NOMO-1 treated with DMSO at 0.1 percent for 48 hours (cell line): ENCODE results near the gene NCOA6.

Experiments used
- DNase-seq: peaks from one replicate; lab custom pipeline; 2025; ENCODE audit not compliant: unreplicated experiment; lab: John Stamatoyannopoulos, UW

NCOA6 gene

DNA sequence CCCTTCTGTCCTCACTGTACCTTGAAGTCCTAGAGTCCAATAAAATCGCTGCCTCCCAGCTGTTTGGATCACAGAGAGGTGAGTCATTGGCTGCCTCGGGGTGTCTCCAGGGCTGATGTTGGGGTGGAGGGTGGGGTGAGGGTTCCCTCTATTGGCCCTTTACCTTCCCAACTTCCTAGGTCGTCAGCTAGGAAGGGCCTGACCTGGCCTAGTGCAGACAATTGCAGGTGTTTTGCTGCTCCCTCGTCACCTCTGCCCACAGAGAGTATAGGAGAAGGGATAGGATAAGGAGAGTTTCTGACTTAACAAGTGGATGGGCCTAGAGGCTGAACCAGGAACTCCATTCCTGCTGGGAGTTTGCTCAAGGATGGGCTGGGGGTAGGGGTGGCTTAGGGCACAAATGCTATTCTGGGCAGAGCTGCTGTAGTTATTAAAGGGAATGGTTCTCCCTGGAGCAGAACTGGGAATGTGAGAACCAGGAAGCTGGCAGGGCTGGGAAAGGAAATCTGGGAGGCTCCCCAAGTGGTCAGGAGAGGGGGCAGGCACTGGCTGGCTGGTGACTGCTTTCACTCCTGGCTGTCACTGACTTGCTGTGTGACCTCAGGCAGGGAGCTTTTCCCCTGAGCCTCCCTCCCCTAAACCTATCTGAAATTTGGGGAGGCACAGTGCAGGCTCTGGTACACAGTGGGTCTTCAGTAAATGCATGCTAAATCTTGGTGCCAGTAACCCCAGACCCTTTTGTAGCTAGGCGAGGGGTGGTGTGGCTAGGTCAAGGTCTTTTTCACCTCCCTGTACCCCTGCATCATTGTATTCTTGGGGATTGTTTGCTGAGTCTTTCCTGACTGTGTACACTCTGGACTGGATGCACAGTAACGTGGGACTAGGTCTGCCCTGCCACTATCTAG is 119.8 kb downstream of the NCOA6 start:
- DNase-seq = peak; percentile 38

DNA sequence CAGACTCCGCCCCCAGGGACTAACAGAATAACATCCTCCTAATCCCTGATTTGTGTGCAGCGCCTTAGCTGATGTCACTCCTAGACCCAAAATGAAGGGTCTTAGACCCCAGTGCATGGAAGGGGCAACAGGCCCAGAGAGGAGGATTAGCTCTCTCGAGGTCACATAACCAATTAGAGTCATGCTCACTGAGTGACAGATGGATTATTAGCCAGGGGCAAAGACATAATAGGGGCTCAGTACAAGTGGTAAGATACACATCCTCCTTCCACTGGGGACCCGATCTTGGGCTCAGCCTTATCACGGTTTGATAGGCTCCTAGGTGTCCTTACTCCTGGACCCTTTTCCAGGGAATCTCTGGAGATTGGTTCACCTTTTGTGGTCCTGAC is 120.4 kb downstream of the NCOA6 start:
- no peak for DNase-seq

DNA sequence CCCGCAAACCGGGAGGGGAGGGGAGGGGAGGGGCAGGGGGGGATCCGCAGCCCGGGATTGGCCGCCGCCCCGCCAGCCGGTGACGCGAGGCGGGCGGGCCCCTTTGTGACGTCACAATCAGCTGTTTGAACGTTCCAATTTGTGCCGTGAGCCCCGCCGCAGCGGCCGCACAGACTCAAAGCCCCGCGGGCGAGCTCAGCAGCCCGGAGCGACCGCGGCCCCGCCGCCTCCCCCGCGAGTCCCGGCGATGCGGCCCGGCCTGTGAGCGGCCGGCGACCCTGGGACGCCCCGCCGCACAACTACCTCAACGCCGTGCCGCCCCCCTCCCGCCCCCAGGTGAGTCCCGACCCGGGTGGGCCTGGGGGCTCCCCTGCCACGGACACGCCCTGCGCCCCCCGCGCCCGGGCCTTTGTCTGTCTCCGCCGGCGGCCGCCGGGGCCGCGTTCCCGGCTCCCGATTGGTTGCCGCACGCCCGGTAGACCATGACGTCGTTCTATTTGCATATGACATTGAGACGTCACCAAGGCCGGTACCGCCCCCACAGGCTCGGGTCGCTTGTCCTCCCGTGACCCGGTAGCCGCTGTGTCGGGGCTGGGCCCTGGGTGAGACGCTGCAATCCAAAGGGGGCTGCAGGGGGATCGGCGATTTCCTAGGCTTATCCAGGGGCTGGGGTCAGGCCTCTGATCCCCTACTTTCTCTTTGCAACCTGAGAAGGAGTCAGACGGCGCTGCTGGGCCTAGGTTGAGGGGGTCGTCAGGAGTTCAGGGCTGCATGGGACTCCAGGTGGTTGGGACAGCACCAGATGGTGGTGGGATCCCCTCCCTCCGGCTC is 121.1 kb downstream of the NCOA6 start, which contains the start of gene TP53INP2:
TP53INP2 (plus strand) TSS at position 168 of the 831 bp plus-strand sequence. CDS start 4,396 bp downstream, outside the sequence.
- DNase-seq = peak; percentile 86

DNA sequence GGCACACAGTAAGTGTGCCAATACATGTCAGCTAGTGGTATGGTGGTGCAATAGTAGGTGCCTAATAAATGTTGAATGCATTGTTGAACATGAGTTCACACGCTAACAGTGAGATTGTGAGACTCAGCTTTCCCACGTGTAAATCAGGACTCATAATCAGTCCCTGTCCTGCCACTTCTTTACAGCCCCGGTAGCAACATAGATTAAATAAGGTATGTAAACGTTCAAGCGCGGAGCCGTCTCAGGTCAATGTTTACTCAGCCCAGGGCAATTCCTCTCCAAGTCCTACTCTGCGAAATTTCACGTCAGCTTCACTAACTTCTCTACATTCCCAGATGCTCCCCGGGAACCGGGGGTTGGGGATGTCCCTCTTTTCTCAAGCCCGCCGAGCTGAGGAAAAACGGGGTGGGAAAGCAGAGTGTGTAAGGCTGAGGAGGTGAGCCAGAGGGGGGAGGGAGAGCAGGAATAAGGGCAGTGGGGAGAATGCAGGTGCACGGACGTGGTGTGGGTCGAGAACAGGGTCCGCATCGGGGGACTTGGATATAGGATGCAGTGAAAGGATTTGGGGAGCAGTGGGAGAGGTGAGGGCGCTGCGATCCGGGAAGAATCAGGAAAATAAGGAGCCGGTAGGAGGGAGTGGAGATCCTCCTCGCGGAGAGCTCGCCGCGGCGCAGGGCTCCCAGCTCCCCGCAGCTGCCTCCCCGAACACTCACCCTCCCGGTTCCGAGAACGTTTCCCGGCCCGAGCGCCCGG is 121.9 kb downstream of the NCOA6 start:
- DNase-seq = peak; percentile 28

DNA sequence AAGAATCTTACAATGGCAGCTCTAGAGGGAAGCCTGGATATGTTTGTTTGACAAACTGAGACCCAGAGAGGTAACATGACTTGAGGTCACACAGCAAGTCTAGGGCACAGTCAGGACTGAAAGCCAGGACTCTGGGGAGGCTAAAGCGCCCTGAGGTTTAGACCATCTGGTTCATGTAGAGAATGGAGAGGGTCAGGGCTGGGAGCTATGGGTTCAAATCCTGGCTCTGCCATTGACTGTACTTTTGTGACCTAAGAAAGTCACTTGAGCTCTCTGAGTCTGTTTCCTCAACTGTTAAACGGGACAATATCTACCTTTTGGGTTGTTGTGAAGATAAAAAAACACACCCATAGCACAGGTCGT is 122.4 kb downstream of the NCOA6 start:
- DNase-seq = no peak

DNA sequence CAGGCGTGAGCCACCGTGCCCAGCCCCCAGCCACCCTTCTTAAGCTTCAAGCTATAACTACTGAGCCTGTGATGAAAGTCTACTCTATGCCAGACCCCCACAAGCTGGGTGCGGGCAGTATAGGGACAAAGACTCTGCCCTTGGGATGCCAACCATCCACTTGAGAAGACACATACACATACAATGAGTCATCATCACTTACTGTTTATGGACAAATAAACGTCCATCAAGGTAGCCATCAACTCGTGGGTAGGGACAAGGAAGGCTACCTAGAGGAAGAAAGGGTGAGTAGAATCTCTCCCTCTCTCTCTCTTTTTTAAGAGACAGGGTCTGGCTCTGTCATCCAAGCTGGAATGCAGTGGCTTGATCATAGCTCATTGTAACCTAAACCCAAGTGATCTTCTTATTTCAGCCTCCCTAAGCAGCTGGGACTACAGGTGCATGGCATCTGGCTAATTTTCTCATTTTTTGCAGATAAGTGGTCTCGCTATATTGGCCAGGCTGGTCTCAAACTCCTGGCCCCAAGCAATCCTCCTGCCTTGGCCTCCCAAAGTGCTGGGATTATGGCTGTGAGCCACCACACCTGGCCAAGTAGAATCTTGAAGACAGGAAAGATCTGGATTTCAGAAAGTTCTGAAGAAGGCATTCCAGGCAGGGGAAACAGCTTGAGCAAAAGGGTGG is 123.9 kb downstream of the NCOA6 start:
- no peak for DNase-seq

DNA sequence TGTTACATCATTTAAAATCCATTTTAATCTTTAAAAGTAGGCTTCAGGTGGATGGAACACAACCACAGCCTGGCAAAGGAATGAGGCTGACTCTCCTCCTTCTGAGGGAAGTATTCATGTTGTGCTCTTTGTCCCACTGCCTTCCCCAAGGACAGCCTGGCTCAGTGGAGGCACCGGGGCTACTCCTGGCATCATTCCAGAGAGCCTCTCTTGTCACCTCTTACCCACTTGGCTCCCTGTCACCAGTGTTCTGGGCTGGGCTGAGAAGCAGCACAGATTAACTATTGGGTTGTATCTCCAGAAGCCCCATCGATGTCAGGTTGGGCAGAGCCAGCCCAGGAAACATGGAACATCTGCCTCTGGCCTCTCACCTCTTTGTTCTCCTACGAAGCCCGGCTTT is 132.0 kb downstream of the NCOA6 start:
- DNase-seq = no peak

DNA sequence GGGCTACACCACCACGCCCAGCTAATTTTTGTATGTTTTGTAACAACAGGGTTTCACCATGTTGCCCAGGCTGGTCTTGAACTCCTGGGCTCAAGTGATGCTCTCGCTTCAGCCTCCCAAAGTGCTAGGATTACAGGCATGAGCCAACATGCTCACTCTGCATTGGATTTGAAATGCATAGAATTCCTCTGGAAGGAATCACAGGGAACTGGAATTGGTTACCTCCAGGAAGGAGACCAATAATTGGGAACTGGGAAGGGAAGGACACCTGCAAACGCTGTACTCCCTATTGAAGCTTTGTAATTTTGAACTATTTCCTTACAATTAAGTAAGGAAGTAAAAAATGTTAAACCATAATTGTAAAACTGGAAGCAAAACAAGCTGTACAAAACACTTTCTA is 133.6 kb downstream of the NCOA6 start:
- no peak for DNase-seq

DNA sequence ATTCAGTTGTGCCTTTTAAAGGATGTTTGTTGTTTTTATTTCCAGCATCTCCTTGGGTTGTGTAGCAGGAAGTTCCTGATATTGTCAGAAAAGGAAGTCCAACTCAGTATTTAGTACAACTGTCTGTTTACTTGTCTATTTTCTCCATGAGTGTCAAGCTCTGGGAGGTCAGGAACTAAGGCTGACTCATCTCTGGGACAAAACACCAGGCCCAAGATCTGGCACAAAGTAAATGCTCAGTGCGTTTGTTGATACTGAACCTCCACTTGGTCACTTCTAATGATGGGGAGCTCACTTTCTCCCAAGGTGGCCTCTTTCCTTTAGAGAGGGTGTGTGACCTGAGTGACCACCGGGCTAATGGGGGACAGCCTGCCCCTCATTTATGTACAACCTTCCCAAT is 136.0 kb downstream of the NCOA6 start:
- DNase-seq = no peak

DNA sequence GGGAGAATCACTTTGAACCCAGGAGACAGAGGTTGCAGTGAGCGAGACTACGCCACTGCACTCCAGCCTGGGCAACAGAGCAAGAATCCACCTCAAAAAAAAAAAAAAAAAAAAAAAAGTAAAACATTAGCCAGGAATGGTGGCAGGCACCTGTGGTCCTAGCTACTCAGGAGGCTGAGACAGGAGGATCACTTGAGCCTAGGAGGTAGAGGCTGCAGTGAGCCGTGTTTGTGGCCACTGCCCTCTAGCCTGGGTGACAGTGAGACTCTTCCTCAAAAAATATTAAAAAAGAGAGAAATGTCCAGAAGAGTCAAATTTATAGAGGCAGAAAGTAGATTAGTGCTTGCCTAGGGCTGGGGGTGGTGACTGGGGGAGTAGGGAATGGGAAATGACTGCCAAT is 141.8 kb downstream of the NCOA6 start:
- DNase-seq = no peak

DNA sequence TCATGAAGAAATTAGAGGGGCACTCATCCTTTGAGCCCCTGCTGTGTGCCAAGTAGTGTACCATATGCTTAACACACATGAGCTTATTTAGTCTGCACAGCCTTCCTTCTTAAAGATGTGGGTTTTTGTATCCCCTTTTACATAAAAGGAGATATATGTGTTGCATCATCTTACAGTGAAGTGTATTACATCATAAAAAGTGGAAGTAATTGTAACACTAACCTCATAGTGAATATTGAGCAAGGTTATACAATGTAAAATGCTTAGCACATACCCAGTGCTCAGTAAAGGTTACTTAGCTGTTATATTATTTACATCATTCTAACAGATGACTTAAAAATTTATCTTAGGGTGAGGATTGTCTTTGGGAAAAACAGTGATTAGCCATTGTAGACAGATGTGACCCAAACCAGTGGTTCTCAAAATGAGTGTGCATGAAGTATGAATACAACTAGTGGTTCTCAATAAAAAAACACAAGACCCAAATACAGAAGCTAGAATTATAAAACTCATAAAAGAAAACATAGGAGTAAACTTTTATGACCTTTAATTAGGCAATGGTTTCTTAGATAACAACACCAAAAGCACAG is 144.8 kb downstream of the NCOA6 start:
- peak; percentile 92 for DNase-seq

DNA sequence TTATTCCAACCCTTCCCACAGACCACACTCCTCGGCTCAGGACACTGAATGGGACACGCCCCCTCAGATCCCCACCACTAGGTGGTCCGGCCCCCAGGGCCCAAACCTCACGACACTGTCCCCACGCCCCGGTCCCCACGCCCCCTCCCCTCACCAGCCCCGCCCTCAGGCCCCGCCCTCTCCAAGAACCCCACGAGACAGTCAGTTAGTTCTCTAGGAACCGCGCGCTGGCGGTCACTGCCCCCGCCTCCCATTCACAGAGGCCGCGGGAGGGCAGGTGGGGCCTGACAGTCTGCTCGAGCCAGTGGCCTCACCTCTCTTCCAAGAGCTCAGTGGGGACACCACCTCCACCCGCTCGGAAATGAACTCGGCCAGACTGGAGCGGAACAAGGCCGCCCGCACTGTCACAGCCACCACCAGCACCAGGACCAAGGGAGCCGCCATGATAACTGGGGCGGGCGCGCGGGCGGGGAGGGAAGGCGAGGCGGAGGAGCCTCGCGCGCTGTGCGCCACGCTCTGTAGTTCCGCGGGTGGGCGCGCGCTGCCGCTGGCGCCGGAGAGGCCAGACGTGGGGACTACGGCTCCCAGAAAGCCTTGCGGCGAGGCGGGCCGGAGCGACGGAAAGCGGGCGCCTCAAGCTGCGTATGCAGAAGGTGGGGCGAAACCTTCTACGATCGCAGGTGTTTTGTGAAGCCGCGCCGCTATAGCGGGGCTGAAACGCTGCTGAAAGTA is 148.6 kb downstream of the NCOA6 start, which contains the start of gene PIGU:
PIGU (minus strand) TSS at position 451 of the 732 bp plus-strand sequence; CDS start at position 444, 7 bp downstream.
- peak; percentile 97 for DNase-seq

DNA sequence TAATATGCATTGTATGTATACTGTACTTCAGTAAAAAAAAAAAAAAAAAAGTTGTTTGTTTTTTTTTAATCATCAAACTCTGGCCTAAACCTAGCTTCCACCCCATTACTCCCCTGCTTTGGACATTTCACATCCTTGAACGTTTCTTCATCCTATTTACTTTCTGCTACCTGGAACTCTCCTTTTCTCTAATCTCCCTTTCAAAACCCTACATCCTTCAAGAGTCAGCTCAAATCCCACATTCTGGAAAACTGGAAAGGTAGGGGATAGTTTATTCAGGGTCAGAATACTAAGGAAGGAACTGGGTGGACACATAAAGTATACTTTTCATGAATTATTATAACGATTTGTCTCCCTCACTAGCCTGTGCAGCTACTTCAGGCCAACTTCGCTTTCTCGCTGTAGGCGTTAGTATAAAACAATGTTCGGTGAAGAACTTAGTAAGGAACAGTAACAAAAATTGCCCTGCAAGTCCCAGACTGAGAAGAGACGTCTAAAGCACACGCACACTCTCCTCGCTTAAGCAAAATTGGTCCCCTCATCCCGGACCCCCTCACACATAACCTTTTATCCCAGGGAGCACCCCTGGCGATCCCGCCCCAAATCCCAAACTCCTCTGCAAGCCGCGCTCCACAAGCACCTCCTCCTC is 149.3 kb downstream of the NCOA6 start:
- DNase-seq = peak; percentile 72

DNA sequence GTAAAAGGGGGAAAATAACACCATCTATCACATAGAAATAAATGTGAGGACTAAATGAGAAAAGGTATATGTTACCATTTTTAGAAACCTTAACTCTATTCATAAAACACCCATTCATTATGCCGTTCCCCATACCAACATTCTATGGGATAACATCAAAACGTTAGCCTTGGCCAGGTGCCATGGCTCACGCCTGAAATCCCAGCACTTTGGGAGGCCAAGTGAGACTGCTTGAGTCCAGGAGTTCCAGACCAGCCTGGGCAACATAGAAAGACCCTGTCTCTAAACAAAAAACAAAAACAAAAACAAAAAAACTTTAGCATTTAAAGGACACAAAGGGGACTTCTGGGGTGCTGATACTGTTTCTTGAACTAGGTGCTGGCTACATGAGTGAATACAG is 149.9 kb downstream of the NCOA6 start:
- no peak for DNase-seq

DNA sequence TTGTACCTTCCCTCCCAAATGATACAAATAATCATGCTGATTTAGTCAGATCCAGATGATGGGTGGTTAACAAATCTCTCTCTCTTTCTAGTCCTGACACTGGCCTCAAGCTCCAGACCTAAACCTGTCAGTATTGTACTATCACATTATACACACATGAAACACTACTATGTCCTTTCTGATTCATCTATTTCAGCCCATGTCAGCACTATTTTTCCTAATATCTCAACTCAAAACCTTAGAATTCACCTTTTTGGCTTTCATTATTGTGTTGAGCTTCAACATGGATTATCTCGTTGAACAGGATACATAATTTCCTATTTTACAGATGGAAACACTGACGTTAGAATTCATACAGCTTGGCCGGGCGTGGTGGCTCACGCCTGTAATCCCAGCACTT is 152.0 kb downstream of the NCOA6 start:
- no peak for DNase-seq

DNA sequence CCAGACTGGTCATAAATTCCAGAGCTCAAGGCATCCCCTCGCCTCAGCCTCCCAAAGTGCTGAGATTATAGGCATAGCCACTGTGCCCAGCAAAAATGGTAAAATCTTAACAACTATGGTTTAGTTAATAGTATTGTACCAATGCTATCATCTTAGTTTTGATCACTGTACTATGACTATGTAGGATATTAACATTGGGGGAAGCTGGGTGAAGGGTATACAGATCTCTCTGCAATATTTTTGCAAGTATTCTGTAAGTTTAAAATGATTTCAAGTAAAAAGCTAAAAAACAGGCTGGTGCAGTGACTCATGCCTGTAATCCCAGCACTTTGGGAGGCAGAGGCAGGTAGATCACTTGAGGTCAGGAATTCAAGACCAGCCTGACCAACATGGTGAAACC is 156.4 kb downstream of the NCOA6 start:
- no peak for DNase-seq
